ENCODE data around the gene RNF224.

RNF224 gene

GRCh38 chr9:137275588-137276472, 48.5 kb downstream of the RNF224 start:
- DNase-seq, result no peak

- no peak for DNase-seq
These were observed 49.4 kb downstream of the RNF224 start for GRCh38 chr9:137276473-137277328.

- DNase-seq, result no peak
These were observed 50.2 kb downstream of the RNF224 start, which contains the start of gene TOR4A for GRCh38 chr9:137277329-137278041. TOR4A (plus strand) TSS chr9:137277726; CDS start chr9:137278690, 964 bp downstream.

- no peak for DNase-seq
These were observed 50.9 kb downstream of the RNF224 start for GRCh38 chr9:137278061-137278701.

All from NCI-H1694 treated with DMSO at 0.1 percent for 48 hours (cell line).